Activated CD4-positive, CD25-positive, alpha-beta regulatory T cell treated with anti-CD3 and anti-CD28 coated beads, Interleukin-2, amount 50 U/mL, for 72 hours (primary cell): Measurements from ENCODE around the gene CCDC85C.

Experiments
- DNase-seq: peaks from one replicate; pipeline ENCODE4 v3.0.0; 2021

Gene CCDC85C

DNA sequence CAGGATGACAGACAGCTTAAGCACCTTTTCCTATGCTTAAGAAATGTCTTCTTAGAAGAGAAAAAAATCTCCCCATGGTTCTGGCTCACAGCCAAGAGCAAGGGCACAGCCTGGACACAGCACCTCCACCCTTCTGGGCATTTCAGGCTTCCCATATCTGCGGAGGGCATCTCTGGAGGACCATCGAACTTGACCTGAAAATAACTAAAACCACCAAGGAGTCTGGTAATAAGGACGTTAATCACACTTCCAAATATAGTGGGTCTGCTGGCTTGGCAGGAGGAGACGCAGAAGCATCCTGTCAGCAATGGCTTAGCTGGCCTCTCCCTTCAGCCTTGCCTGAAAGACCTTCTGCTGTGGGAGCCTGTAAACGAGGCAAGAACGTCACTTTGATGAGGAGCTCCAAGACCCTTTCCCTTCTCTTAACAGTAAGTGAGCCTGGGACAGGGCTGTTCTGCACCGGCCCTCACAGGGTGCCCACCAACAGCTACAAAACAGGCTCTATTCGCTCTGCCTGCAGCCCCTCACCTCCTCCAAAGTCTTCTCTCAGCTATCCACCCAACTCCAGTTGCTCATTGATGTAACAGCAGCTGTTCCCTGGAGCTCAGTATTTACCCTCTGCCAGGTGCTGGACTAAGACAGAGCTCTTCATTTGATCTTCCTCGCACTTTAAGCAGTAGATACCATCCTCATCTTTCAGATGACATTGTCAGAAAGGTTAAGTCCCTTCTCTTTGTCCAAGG is 136.5 kb downstream of the CCDC85C start:
- no peak for DNase-seq

GRCh38 chr14:99466758-99467157 is 137.2 kb downstream of the CCDC85C start:
- DNase-seq = no peak

DNA sequence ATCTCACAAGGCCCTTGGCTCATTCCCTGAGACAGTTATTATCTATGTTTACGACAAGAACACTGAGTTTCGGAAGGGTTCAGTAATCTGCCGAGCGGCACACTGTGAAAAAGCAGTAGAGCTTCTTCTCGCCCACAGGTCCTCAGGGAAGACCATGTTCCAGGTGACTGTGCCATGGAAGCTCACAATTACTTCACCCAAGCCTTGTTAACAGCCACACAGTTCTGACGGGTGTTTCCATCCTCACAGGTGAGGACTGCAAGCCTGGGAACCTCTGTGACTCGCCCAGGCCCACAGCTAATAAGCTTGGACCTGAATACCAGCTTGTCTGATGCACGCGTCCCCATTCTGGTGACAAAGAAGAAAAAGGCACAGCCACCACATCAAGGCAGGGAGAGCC is 138.7 kb downstream of the CCDC85C start:
- no peak for DNase-seq

DNA sequence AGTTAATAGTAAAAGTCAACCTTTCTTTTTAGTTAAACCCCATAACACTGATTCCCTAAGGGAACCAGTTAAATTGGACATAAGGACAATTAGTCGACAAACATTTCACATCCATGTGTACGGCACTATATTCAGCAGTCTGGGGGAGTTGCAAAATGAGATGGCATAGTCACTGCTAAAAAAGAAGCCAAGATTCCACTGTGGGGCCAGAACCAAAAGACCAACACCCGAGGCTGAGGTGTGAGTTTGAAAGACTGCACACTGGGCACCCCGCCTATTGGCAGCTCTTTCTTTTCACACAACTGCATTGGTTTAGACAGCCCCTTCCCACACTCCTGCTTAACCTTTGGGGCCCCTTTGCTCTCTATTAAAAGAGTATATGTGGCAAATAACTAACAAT is 140.0 kb downstream of the CCDC85C start:
- no peak for DNase-seq

- no peak for DNase-seq
Measured at GRCh38 chr14:99462210-99462609, 141.8 kb downstream of the CCDC85C start.

DNA sequence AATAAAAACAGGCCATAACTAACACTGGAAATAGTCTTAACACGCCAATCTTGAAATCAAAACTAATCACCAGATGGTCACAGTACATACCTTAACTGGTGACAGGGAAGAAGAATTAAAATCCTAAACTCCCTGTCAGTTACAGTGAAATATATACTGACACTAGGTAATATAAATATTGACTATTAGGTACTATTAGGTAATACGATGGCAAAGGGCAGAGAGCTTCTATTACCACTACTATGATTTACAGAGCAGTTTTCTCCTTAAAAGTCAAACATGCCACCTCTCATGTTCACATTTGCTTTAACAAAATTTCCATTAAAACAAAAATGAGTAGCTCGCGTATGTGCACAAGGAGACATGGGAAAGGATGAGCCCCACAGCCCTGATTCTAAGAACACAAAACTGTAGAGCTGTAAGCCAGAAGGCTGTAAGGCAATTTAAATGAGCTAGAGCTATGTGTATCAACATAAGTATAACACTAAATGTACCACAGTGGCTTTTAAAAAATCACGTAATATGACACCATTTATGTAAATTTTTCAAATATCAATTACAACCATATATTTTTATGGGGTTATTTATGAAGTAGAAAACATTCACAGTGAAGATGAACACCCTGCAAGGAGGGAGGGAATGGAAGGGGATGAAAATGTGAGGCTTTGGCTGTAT is 142.5 kb downstream of the CCDC85C start:
- no peak for DNase-seq

- no peak for DNase-seq
Measured at GRCh38 chr14:99460793-99461192, 143.2 kb downstream of the CCDC85C start.

DNA sequence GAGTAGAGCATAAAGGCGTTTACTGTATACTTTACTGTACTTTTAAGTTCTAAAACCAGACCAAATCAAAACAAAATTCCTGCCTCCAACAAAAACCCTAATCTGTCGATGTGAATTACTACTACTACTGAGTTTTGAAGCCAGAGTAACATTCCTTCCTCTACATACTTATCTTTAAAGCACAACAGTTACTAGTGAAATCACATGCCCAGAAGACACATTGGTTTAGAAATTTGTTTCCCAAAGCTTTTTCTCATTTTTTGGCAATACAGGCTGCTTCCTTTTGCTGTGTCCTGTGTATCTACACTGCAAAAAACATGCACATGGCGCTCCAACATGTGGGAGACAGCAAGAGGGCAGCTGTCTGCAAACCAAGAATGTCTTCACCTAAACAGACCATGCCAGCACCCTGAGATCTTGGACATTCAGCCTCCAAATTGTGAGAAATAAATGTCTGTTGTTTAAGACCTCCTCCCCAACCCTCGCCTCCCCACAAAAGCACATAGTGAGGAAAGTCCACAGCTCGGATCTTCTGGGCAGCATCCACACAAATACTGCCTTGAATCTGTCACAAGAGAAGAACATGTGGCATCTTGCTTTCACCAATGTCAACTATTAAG is 144.4 kb downstream of the CCDC85C start:
- no peak for DNase-seq

GRCh38 chr14:99454246-99454645 is 149.8 kb downstream of the CCDC85C start:
- no peak for DNase-seq

DNA sequence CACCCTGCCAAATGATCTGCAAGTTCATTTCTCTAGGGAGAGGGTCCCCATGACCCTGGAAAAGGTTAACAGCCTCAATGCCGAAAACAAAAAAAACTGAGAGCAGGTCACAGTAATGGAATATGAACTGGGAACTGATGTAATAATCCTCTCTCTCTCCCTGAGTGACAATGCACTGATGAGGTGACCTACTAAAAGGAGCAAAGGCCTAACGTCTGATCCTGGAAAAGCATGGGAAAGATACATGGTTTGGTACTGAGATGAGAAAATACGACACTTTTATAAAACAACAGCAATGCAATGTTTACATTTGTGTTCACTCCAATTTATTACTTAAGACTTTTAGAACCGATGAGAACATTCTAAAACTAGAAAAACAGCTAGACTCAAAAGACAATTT is 151.0 kb downstream of the CCDC85C start:
- no peak for DNase-seq

GRCh38 chr14:99451234-99451633 is 152.8 kb downstream of the CCDC85C start:
- no peak for DNase-seq

DNA sequence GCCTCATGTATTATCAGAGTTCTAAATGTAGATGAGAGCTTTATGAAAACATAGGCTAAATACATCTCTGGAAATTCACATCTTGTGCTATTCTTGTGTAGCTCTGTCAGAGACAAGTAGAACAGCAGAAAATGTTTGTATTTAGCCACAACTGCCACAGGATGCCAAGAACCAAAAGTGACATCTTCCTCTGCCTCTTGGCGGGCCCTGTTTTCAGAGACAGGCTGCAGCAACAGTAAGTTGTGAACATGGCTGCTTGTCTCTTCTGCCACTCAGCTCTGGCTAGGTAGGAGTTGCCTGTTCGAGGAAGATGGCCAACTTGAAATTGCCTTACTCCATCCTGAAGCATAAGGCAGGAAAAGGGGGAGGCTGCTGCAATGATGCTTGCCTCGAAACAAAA is 153.7 kb downstream of the CCDC85C start:
- no peak for DNase-seq
